IPS-NIHi11 (cell line): ENCODE data around the gene GFER.
"Not testable (repeated sequence)": the region's sequence is repeated elsewhere in the genome, so short reads cannot be mapped to it uniquely, and the experiment has no call there.

Experiments used
- DNase-seq: peaks from one replicate; pipeline ENCODE4 v3.0.0; 2012; ENCODE audit warnings: mixed read lengths, low spot score

Gene GFER

DNA sequence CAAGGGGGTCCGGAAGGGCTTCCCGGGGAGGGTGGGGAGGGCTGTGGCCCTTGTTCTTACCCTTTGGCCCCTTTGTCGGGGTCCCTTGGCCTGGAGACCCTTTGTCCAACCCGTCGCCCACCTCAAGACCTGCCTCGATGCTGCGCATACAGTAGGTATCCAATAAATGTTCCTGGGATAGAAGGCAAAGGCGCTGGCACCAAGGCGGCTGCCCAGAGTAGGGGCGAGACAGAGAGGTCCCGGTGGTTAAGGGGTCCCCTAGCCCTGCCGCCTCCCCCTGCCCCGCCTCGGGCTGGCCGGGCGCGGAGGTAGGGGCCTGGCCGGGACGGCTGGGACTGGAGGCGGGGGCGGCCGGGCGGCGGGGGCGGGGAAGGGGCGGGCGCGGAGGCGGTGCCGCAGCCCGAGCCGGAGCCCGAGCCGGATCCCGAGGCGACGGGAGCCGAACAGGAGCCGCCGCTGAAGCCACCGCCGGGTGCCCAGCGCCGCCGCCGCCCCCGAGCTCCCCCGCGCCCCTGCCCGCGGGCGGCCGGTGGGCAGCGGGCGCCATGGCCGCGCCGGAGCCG is 42.5 kb downstream of the GFER start, which contains the start of gene NHERF2:
Gene NHERF2, plus strand, starts transcription at position 442 of the 563 bp plus-strand sequence. Its CDS starts 104 bp downstream, at position 546.
- DNase-seq: peak; percentile 84

DNA sequence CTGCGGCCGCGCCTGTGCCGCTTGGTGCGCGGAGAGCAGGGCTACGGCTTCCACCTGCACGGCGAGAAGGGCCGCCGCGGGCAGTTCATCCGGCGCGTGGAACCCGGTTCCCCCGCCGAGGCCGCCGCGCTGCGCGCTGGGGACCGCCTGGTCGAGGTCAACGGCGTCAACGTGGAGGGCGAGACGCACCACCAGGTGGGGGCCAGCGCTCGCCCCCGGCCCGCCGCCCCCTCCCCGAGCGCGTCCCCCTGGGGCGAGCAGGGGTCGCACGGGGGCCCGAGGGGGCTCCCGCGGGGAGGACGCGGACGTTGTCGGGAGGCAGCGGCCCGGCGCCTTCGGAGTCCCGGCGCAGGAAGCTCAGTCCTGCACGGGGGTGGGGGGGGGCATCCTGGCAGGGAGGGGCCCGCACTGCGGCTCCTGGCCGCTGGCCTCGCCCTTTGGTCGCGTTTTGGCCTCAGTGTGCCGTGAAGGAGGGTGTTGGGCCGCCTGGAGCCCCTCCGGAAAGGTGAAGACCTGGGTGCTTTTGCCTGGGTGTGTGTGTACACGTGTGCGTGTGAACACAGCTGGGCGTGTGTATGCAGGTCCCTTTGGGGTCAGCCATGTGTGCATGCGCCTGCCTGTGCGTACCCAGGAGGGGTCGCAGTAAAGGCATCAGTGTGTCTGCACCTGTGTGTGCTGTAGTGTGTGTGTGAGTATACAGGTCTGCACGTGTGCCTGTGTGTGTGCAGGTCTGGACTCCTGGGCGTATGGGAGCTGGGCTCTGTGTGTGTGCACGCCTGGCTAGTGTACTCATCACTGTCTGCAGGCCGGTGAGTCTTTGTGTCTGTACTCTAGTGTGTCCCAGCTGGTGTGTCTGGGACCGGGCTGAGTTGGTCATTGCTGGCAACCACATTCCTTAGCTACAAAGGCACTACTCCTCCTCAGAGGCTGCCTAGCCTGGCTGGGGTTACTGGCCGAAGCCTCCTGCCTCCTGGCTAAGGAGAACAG is 43.3 kb downstream of the GFER start:
- no peak for DNase-seq

DNA sequence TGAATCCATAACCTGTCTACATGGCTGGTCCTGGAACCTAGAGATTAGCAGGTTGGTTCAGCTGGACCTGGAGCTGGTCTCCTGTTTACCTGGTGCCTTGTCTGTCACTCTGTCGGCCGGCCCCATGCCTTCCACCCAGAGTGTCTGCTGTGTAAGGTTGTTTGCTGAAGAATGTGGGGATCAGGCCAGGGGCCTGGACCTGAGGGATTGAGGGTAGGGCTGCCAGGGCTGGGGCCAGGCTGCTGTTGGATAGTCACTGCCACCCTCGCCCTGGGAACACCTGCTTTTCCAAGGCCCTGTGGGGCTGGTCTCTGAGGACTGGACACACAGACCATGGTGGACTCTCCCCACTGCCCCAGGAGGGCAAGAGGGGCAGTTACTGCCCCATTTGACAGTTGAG is 44.2 kb downstream of the GFER start:
- DNase-seq: no peak

DNA sequence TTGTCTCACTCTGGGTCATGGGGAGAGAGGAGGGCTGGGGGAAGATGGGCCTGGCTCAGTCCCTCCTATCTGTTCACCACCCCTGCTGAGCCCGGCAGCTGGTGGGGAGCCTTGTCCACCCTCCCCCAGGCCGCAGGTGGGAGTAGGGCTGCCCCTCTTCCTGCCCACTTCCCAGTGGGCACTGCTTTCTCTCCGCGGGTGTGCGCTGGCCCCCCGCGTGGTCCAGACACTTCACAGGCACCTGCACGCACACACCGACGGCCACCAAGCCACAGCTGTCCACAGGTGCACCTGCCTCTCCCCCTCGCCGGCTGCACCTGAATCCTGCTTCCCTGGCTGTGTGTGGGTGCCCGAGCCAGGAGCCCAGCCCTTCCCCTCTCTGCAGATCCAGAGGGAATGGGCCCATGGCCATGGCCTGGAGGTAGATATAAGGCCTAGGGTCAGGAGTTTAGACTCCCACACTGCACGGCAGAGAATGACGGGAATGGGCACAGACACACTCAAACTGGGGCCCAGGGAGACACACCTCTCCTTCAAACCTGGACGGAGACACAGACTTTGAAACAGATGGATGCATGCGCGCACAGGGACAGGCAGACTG is 44.7 kb downstream of the GFER start:
- no peak for DNase-seq

DNA sequence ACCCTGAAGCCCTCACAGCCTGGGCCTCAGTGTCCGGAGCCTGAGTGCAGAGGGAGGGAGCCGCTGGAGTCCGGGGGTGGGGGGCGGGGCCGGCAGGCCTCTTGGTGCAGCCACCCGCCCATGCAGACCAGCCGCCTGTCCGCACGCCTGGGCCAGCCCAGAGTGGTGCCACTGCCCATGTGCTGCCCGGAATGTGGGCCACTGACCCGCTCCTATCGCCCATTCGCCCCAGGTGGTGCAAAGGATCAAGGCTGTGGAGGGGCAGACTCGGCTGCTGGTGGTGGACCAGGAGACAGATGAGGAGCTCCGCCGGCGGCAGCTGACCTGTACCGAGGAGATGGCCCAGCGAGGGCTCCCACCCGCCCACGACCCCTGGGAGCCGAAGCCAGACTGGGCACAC is 45.4 kb downstream of the GFER start:
- DNase-seq: no peak

DNA sequence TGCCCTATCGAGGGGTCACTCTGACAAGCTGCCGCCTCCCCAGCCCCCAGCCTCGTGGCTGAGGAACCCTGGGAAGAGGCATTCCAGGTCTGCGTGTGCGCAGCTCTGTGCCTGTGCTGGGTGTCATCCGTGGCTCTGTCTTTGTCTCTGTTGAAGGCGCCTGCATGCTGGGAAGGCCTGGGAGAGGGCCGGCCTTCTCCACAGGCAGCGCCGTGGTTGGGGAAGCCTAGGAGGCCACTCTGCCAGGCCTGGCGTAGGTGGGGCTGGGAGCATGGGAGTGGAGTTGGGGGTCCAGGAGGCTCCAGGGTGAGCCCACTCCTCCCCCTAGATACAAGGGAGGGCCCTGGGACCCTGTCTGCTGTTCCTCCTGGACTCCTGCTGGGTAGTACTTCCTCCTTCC is 46.0 kb downstream of the GFER start:
- DNase-seq: no peak

DNA sequence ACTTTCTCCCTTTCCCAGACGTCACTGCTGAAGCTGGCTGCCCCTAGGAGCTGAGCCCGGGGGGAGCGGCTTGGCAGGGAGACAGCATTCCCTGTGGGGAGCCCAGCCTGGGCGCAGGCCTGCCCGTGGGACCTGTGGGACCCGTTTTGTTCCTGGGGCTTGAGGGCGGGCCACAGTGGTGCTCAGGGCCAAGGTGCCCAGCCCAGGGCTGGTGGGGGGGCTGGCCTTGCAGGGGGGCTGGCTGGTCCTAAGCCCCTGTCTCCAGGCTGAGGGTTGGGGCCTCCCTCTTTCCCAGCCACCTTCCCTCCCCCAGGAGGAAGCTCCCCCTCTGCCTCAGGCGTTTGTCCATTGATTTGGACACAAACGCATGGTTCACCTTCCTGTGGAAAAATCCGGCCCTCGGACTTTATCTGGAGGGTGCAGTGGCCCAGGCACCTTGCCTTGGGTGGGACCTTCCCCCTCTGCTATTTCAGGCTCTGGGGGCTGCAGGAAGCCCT is 47.1 kb downstream of the GFER start:
- DNase-seq: no peak

DNA sequence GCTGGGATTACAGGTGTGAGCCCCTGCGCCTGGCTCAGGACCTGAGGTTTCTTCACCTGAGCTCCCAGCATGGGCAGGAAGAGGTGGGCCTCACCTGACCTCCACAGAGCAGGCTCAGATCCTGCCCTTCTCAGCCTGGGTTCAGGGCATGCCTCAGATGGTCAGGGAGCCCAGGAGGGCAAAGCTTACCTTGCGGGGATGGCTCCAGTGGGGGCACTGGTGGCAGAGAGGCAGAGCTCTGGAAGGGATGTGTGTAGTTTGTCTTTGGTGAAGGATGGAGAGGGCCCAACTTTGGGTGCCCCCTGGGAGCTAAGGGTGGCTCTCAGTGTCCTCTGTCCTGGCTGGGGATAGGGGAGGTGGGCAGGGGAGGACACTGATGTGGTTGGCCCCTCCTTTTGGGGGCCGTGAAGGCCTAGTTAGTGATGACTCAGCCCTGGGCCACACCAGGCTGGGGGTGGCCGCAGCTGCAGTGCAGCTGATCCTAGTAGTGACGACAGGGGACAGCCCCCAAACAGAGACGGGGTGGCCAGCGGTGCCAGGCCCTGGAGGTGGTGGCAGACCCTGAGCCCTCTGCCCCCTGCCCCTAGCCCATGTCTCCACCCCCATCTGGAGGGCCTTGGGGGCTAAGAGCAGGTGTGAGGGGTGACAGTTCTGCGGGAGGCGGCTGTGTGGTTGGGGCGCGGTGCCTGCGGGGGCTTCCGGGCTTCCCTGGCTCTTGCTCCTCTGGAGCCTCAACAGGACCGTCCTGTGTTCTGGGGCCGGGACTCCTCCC is 48.5 kb downstream of the GFER start:
- no peak for DNase-seq

DNA sequence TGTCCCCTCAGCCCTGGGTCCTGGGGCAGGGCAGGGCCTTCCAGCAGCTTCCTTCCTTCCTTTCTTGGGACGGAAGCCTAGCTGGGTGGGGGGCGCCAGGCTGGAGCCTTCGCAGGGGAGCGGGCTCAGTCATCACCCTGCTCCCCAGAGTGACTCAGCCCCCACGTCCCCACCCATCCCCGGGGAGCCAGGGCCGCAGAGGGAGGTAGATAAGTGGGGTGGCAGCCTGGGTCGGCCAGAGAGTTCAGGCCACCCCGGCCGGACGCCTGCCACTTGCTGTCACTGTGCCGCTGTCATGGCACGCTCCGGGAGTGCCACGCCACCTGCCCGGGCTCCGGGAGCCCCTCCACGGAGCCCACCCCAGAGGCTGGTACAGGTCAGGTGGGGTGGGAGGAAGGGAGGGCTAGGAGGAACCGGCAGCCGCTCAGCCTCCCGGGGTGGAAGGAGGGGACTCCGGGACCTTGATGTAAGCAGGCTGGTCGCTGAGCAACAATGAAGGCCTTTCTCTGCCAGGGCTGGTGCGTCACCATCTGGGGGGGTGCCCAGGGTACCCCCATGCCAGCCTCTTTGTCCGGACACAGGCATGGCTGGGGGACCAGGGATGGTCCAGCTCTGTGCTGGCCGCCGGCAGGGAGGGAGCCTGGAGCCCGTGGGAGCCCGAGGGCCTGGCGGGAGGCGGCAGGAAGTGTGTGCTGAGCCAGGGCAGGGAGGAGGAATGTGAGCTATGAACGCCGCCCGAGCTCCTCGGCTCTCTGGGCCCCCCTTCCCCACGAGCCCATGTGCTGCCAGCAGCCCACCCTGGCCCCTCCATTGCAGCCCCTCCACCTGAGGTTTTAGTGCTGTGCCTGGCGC is 49.3 kb downstream of the GFER start:
- peak; percentile 61 for DNase-seq

DNA sequence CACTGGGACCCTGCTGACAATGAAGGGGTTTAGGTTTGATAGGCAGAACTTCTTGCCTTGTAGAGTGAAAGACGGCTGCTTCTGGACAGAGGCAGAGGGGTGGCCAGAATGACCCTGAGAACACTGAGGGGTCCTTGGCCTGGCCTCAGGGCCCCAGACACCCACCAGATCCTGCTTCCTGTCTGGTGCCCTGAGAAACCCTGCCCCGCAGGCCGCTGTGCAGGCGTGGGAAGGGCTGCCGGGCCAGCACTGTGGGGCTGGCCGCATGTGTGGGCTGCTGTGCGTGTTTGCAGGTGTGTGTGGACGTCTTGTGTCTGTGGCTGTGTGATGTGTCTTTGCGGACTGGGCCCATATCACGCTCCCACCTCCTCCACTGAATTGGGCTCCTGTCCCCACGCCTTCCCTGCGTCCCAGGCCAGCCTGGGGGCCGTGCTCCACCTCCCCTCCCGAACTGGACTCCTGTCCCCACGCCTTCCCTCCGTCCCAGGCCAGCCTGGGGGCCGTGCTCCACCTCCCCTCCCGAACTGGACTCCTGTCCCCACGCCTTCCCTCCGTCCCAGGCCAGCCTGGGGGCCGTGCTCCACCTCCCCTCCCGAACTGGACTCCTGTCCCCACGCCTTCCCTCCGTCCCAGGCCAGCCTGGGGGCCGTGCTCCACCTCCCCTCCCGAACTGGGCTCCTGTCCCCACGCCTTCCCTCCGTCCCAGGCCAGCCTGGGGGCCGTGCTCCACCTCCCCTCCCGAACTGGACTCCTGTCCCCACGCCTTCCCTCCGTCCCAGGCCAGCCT is 50.1 kb downstream of the GFER start:
- not testable (repeated sequence) for DNase-seq

DNA sequence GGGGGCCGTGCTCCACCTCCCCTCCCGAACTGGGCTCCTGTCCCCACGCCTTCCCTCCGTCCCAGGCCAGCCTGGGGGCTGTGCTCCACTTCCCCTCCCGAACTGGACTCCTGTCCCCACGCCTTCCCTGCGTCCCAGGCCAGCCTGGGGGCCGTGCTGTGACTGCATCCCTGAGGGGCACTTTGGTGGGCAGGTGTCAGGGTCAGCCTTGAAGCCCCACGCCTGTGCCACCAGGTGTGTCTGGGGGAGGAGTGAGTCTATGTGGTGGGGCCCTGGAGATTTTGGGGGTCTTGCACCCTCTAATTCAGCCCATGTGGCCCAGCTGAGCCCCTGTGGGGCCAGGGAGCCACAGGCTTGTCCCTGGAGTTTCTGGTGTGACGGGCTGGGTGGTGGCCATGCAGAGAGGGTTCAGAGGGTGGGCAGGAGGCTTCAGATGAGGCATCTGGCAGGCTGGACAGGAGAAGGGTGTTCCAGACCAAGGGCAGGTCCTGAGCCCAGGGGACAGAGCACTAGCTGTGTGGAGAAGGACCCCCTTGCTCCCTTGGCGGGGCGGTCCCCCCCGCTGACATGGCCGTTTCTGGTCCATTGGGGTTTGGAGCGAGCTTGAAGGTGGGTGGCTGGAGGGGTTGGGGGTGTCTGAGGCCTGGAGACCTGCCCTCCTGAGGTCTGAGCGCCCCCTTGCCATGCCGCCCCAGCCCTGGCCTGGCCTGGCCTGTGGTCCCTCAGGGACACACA is 50.9 kb downstream of the GFER start:
- DNase-seq: no peak

DNA sequence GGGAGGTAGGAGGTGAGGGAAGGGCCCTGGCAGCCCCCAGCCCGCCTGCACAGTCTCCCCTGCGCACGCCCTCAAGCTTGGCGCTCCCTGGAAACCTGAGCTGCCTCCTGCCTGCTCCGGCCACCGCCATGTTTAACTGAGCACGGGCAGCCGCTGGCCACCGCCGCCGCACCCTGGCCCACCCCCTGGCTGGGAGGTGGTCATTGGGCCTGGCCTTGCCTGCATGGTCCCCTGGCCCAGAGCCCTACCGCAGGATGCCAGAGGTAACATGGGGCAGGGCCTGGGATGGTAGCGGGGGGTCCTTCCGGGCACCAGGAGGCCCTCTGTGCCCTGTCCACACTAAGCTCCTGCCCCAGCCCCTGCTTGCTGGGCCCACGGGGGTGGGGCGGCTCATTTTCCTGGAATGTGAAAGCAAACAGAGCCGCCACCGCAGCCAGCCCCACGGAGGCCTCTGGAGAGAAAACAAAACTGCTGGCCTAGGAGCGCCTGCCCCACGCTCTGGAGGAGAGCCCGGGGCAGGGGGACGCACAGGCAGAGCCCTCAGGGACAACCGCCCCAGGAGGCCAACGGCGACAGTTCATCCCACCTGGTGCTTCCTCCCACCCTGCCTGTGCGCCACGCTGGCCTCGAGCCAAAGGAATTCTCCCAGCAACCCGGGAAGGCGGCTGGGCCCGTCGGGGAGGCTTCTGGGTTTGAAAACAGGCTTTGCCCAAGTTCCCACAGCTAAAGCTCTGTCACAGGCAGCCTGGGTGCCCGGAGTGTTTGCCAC is 51.6 kb downstream of the GFER start:
- DNase-seq: peak; percentile 56

DNA sequence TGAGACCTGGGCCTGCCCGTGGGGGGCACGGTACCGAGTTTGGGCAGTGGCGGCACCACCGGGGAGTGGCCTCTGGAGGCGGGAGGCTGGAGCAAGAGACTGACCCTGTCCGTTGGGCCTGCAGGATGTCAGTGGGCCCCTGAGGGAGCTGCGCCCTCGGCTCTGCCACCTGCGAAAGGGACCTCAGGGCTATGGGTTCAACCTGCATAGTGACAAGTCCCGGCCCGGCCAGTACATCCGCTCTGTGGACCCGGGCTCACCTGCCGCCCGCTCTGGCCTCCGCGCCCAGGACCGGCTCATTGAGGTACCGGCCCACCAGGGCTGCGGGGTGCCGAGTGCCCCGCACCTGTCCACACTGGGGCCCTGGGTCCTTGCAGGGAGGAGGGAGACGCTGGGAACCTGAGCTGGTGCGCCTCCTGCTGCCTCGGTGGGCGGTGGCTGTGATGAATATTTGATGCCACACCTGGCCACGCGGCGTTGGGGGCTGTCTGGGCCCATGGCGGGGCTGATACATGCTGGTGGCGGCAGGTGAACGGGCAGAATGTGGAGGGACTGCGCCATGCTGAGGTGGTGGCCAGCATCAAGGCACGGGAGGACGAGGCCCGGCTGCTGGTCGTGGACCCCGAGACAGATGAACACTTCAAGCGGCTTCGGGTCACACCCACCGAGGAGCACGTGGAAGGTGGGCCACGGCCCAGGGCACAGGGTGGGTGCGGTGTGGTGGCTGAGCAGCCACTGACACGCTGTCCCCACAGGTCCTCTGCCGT is 52.4 kb downstream of the GFER start:
- no peak for DNase-seq

DNA sequence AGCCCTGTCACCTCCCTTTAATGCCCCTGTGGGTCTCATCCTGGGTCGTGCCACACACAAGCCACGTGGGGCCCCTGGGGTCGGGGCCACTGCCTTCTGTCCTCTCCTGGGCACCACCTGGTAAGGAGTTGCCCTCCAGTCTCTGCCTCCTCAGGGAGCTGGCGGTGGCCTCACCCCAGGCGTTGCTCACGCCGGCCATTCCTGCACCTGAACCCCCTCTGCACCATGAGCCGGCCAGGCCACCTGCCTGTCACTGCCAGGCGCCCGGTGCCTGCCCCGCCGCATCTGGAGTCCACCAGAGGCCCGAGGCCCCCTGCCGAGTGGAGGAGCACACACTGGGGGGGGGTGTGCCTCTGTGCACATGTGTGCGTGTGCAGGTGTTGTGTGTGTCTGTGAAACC is 53.1 kb downstream of the GFER start:
- DNase-seq: no peak
